ENCODE data around the gene TYMS. TPM values are rescaled to one million over a fixed set of nuclear protein-coding genes. Genes with fewer than 3 reads are reported as not detected.

Gene TYMS
- polyA plus RNA-seq, 1 donor from 2014 or later = 3.3 TPM

GRCh38 chr18:713135-713490 lies 55.7 kb downstream of the TYMS start:
- Histone ChIP-seq H3K4me2 (ENCODE audit: low read length) (no peak overlapping the region), H4K20me1 (ENCODE audit: insufficient read depth) (no peaks in the 10 kb centered on the region), H3K27ac (ENCODE audit: low read length) (no peak overlapping the region), H3K36me3 (ENCODE audit: insufficient read depth, low read length) (no peaks in the 10 kb centered on the region), H3K9me2 (ENCODE audit: insufficient read depth, low read length) (no peaks in the 10 kb centered on the region), H3K9me3 (ENCODE audit: low read length) (peaks cover 7% of the 10 kb centered on the region), H2AFZ (ENCODE audit: low read depth, low read length) (no peak overlapping the region), H3K79me2 (replicated peaks; ENCODE audit: insufficient read depth, low read length) (no peaks in the 10 kb centered on the region), H3F3A (ENCODE audit: insufficient read depth, low read length, poor library complexity, severe bottlenecking) (no peaks in the 10 kb centered on the region), H3K4me3 (ENCODE audit: low read length) (peak overlapping the region; percentile 66), H3K27me3 (ENCODE audit: insufficient read depth, low read depth, low read length) (peaks cover 8% of the 10 kb centered on the region), H3K9ac (ENCODE audit: low read length) (no peak overlapping the region)
- TF ChIP-seq, protein P1, sequence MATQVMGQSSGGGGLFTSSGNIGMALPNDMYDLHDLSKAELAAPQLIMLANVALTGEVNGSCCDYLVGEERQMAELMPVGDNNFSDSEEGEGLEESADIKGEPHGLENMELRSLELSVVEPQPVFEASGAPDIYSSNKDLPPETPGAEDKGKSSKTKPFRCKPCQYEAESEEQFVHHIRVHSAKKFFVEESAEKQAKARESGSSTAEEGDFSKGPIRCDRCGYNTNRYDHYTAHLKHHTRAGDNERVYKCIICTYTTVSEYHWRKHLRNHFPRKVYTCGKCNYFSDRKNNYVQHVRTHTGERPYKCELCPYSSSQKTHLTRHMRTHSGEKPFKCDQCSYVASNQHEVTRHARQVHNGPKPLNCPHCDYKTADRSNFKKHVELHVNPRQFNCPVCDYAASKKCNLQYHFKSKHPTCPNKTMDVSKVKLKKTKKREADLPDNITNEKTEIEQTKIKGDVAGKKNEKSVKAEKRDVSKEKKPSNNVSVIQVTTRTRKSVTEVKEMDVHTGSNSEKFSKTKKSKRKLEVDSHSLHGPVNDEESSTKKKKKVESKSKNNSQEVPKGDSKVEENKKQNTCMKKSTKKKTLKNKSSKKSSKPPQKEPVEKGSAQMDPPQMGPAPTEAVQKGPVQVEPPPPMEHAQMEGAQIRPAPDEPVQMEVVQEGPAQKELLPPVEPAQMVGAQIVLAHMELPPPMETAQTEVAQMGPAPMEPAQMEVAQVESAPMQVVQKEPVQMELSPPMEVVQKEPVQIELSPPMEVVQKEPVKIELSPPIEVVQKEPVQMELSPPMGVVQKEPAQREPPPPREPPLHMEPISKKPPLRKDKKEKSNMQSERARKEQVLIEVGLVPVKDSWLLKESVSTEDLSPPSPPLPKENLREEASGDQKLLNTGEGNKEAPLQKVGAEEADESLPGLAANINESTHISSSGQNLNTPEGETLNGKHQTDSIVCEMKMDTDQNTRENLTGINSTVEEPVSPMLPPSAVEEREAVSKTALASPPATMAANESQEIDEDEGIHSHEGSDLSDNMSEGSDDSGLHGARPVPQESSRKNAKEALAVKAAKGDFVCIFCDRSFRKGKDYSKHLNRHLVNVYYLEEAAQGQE (IDR thresholded peaks at IDR 0.05; ENCODE audit: borderline replicate concordance) = no peak
- TF ChIP-seq CTCF (IDR thresholded peaks at IDR 0.05; ENCODE audit: poor library complexity, severe bottlenecking) (no peak), SMC3 (conservative IDR thresholded peaks at IDR 0.05; ENCODE audit: poor library complexity) (no peak), EZH2 (IDR thresholded peaks at IDR 0.05; ENCODE audit: borderline replicate concordance, insufficient read depth, low read length, poor library complexity, severe bottlenecking) (no peak), RAD21 (conservative IDR thresholded peaks at IDR 0.05) (no peak), EP300 (conservative IDR thresholded peaks at IDR 0.05; ENCODE audit: poor library complexity, severe bottlenecking) (no peak), TAF1 (IDR thresholded peaks at IDR 0.05; ENCODE audit: low read depth) (no peak), POLR2AphosphoS5 (IDR thresholded peaks at IDR 0.05) (no peak), MXI1 (conservative IDR thresholded peaks at IDR 0.05; ENCODE audit: poor library complexity, severe bottlenecking) (no peak)

GRCh38 chr18:715626-716025 lies 58.2 kb downstream of the TYMS start:
- Histone ChIP-seq H3K27me3 (ENCODE audit: insufficient read depth, low read depth, low read length) (peaks cover 8% of the 10 kb centered on the region), H3K4me3 (ENCODE audit: low read length) (no peak overlapping the region), H3K4me2 (ENCODE audit: low read length) (no peak overlapping the region)

More at GRCh38 chr18:715626-716025, 58.2 kb downstream of the TYMS start:
- H3K9ac ChIP-seq (ENCODE audit: low read length) = no peak overlapping the region
- no peak overlapping the region for H3K27ac ChIP-seq (ENCODE audit: low read length)
- no peaks in the 10 kb centered on the region for H3K36me3 ChIP-seq (ENCODE audit: insufficient read depth, low read length)
- H3F3A ChIP-seq (ENCODE audit: insufficient read depth, low read length, poor library complexity, severe bottlenecking) = no peaks in the 10 kb centered on the region
- H3K9me3 ChIP-seq (ENCODE audit: low read length) = peaks cover 7% of the 10 kb centered on the region
- no peaks in the 10 kb centered on the region for H3K79me2 ChIP-seq (replicated peaks; ENCODE audit: insufficient read depth, low read length)
- H3K9me2 ChIP-seq (ENCODE audit: insufficient read depth, low read length) = no peaks in the 10 kb centered on the region
- H4K20me1 ChIP-seq (ENCODE audit: insufficient read depth) = no peaks in the 10 kb centered on the region
- no peak overlapping the region for H2AFZ ChIP-seq (ENCODE audit: low read depth, low read length)
- TF ChIP-seq POLR2AphosphoS5 (IDR thresholded peaks at IDR 0.05) (no peak), MXI1 (conservative IDR thresholded peaks at IDR 0.05; ENCODE audit: poor library complexity, severe bottlenecking) (no peak), CTCF (IDR thresholded peaks at IDR 0.05; ENCODE audit: poor library complexity, severe bottlenecking) (no peak), SMC3 (conservative IDR thresholded peaks at IDR 0.05; ENCODE audit: poor library complexity) (no peak), EZH2 (IDR thresholded peaks at IDR 0.05; ENCODE audit: borderline replicate concordance, insufficient read depth, low read length, poor library complexity, severe bottlenecking) (no peak), EP300 (conservative IDR thresholded peaks at IDR 0.05; ENCODE audit: poor library complexity, severe bottlenecking) (no peak), TAF1 (IDR thresholded peaks at IDR 0.05; ENCODE audit: low read depth) (no peak)
- TF ChIP-seq, protein P1 (IDR thresholded peaks at IDR 0.05; ENCODE audit: borderline replicate concordance) = no peak
